Transverse colon (tissue), 4 donors: ENCODE results near the gene GPR37L1. TPM values are rescaled to one million over a fixed set of nuclear protein-coding genes. Genes with fewer than 3 reads are reported as not detected.
A peak's percentile ranks its signal among the peaks of the same experiment; 100 is the strongest.
"Not testable (repeated sequence)": the region's sequence is repeated elsewhere in the genome, so short reads cannot be mapped to it uniquely, and the experiment has no call there.

Experiments used
- DNase-seq: peaks from one replicate; pipeline ENCODE4 v3.0.0-alpha.2; 2019
- H3K27ac ChIP-seq, 4 donors: fragments of 200-600 bp; sonication (generic); 2 replicates each; pipeline ENCODE4 v1.5.1; 2016 to 2018; ENCODE audit warnings: inconsistent platforms in 4 of 4
- H3K27me3 ChIP-seq: fragments of 200-600 bp; sonication (generic); 2 replicates; pipeline ENCODE4 v1.5.1; 2017; ENCODE audit warnings: inconsistent platforms
- H3K36me3 ChIP-seq, 4 donors: fragments of 200-600 bp; sonication (generic); 2 replicates each; pipeline ENCODE4 v1.5.1; 2017 to 2019; ENCODE audit warnings: inconsistent platforms in 4 of 4
- H3K4me1 ChIP-seq, 4 donors: fragments of 200-600 bp; sonication (generic); 2 replicates each; pipeline ENCODE4 v1.5.1; 2017 to 2020; ENCODE audit warnings: inconsistent platforms in 4 of 4
- H3K4me3 ChIP-seq, 4 donors: fragments of 200-600 bp; sonication (generic); 1 replicate in 1 of 4; 2 replicates in 3 of 4; pipeline versions ENCODE4 v1.5.1 to v1.6.1; 2017 to 2019; ENCODE audit warnings: inconsistent platforms in 4 of 4
- H3K9me3 ChIP-seq, 2 donors: fragments of 200-600 bp; sonication (generic); 2 replicates each; pipeline ENCODE4 v1.5.1; 2017 to 2019; ENCODE audit warnings: inconsistent platforms in 2 of 2
- EP300 ChIP-seq: sonication (generic); formaldehyde crosslinking; IDR thresholded peaks from one replicate; pipeline ENCODE4 v1.6.1; 2017; ENCODE audit warnings: antibody characterized with exemption, low read depth
- POLR2A ChIP-seq: fragments of 450-650 bp; IDR thresholded peaks from one replicate; pipeline ENCODE4 v1.6.1; 2016; ENCODE audit warnings: antibody characterized with exemption, mild to moderate bottlenecking, moderate library complexity
- POLR2AphosphoS5 ChIP-seq, 3 donors: sonication (generic); formaldehyde crosslinking; IDR thresholded peaks; one replicate each; pipeline ENCODE4 v1.6.1; 2016; ENCODE audit warnings: antibody characterized with exemption in 3 of 3
- WGBS, 2 donors: methylation state at CpG; one replicate each; pipeline ENCODE4 v1.1.5; 2018; ENCODE audit warnings: low coverage in 1 of 2; 5-methylcytosine and 5-hydroxymethylcytosine counted together
- in situ Hi-C, 4 donors: fragments of 200-750 bp; cut with MboI; loops; one replicate each; pipeline versions ENCODE4 v1.15.0 to v1.15.1; 2017; ENCODE audit warnings: low sequenced_read_pairs in 3 of 4, low pct_ligation_motif_present in 1 of 4, low pct_unique_long_range_greater_than_20kb in 1 of 4
- intact Hi-C: fragments of 100-400 bp; cut with DNase I; formaldehyde crosslinking; loops from one replicate; pipeline ENCODE4 v1.15.1; 2023; ENCODE audit warnings: low total_unique reads
- total RNA-seq, 4 donors: library from RNA; depleted of rRNA; stranded (reverse); fragments of >200 nt; gene quantifications; one replicate each; pipeline ENCODE4 v1.1.0, GENCODE V29; 2016
- TF ChIP-seq, protein P1 (sequence below), 5 experiments: fragments of 200-600 bp in 3 of 5; fragments of 450-650 bp in 2 of 5; sonication (generic) in 3 of 5; IDR thresholded peaks; 1 replicate in 2 of 5; 2 replicates in 3 of 5; pipeline ENCODE4 v1.5.1; 2016 to 2017; ENCODE audit warnings: antibody characterized with exemption in 5 of 5, inconsistent platforms in 3 of 5, mild to moderate bottlenecking in 2 of 5, moderate library complexity in 1 of 5

Gene GPR37L1
- total RNA-seq, 4 donors from 2014 or later, result 0.55 to 0.95 TPM; not detected in 2

DNA sequence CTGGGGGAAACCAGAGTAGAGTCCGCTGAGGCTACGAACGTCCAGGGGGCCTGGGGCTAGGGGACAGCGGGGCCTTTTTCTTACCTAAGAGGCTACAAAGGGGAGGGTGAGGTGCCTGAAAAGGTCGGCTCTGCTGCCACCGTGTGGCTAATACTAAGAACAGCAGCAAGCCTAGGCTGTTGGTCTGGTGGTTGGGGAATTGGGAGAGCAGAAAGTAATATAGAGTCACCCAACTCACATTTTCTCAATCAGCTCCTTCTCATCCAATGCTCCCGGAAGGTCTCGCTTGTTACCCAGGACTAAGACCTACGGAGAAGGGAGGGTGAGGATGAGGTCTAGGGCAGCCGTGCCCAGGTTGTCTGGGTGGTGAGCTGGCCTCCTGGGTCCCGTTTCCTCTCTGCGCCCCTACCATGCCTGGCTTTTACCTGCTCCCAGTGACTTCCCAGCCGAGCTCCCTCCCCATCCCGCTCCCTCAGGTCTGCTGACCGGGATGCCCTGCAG is 12.6 kb downstream of the GPR37L1 start:
- H3K27me3 ChIP-seq, result no peaks in the 10 kb centered on the region
- TF ChIP-seq POLR2A (no peak), EP300 (no peak), POLR2AphosphoS5 (IDR thresholded peaks at IDR 0.05) (no peak)
- TF ChIP-seq, protein P1, sequence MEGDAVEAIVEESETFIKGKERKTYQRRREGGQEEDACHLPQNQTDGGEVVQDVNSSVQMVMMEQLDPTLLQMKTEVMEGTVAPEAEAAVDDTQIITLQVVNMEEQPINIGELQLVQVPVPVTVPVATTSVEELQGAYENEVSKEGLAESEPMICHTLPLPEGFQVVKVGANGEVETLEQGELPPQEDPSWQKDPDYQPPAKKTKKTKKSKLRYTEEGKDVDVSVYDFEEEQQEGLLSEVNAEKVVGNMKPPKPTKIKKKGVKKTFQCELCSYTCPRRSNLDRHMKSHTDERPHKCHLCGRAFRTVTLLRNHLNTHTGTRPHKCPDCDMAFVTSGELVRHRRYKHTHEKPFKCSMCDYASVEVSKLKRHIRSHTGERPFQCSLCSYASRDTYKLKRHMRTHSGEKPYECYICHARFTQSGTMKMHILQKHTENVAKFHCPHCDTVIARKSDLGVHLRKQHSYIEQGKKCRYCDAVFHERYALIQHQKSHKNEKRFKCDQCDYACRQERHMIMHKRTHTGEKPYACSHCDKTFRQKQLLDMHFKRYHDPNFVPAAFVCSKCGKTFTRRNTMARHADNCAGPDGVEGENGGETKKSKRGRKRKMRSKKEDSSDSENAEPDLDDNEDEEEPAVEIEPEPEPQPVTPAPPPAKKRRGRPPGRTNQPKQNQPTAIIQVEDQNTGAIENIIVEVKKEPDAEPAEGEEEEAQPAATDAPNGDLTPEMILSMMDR (IDR thresholded peaks at IDR 0.05), result peak; percentile 74 to 90 (median 83)
- WGBS, 2 donors, result 0 to 30% methylated on average over 1 to 15 of the region's 15 CpGs
- H3K9me3 ChIP-seq, result no peaks in the 10 kb centered on the region
- H3K4me3 ChIP-seq, result no peak overlapping the region
- peaks cover 0 to 24% (median 11%) of the 10 kb centered on the region in 4 donors for H3K36me3 ChIP-seq
- DNase-seq, result peak; percentile 55
- peaks cover 8 to 26% (median 12%) of the 10 kb centered on the region in 4 donors for H3K4me1 ChIP-seq
- intact Hi-C loops, result no loop called here
- in situ Hi-C loops, result loop anchor here in 3 of 4 donors (25.0 kb wide), 2 partner anchors 248 to 273 kb away; partner anchors contain the start of gene SHISA4 (in 2 of the 3)
- peak overlapping the region in 3 of 4 donors; percentile 12 to 51 (median 15) for H3K27ac ChIP-seq

DNA sequence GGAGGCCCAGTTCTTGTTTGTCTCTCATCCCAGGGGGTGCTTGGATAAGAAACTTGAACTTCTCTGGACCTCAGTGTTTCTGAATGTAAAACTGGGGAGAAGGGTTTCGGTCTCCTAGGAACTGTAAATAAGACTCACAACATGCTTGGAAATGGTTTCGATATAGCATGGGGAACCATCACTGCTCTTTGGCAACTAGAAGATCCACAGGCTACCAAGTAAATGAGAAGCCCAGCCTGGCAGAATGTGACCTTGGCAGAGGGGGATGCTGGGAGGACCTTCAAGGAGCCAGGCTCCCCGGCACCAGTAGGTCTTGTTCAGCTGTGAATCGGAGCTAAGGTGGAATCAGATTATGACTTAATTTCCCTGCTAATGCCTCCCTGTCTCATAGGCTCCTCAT is 18.1 kb downstream of the GPR37L1 start:
- intact Hi-C loops (no loop called here), in situ Hi-C loops (loop anchor here in 3 of 4 donors (25.0 kb wide), 2 partner anchors 254 to 279 kb away; partner anchors contain the start of gene SHISA4 (in 2 of the 3))
- Histone ChIP-seq H3K4me3 (no peak overlapping the region), H3K36me3 (peaks cover 0 to 4% (median 0%) of the 10 kb centered on the region in 4 donors), H3K27ac (no peak overlapping the region), H3K9me3 (no peaks in the 10 kb centered on the region), H3K27me3 (no peaks in the 10 kb centered on the region), H3K4me1 (peaks cover 11 to 34% (median 15%) of the 10 kb centered on the region in 4 donors)
- TF ChIP-seq, protein P1 (IDR thresholded peaks at IDR 0.05), result no peak
- no peak for TF ChIP-seq POLR2A
- TF ChIP-seq EP300, result no peak
- TF ChIP-seq POLR2AphosphoS5 (IDR thresholded peaks at IDR 0.05), result no peak
- 78% methylated on average over 4 of the region's 4 CpGs; no CpG with 5 or more reads in 1 of the 2 donors for WGBS, 2 donors
- no peak for DNase-seq

DNA sequence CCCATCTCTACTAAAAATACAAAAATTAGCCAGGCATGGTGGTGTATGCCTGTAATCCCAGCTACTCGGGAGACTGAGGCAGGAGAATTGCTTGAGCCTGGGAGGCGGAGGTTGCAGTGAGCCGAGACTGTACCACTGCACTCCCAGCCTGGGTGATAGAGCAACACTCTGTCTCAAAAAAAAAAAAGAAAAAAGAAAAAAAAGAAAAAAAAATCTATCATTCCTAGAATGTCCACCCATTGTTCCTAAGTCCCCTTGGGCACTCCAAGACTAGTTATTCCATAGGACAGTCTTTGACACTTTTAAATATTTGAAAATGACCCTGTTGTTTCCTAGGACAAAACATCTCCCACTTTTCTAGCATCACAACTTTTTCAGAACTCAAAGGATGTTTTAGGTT is 18.8 kb downstream of the GPR37L1 start:
- in situ Hi-C loops, result loop anchor here in 3 of 4 donors (25.0 kb wide), 2 partner anchors 254 to 279 kb away; partner anchors contain the start of gene SHISA4 (in 2 of the 3)
- H3K27me3 ChIP-seq, DNase-seq, H3K27ac ChIP-seq, intact Hi-C loops, H3K9me3 ChIP-seq, H3K36me3 ChIP-seq, H3K4me3 ChIP-seq: not testable (repeated sequence)
- whole genome bisulfite sequencing, 2 donors, result 80 to 89% methylated on average over 2 to 3 of the region's 3 CpGs
- peaks cover 11 to 34% (median 15%) of the 10 kb centered on the region in 4 donors for H3K4me1 ChIP-seq

DNA sequence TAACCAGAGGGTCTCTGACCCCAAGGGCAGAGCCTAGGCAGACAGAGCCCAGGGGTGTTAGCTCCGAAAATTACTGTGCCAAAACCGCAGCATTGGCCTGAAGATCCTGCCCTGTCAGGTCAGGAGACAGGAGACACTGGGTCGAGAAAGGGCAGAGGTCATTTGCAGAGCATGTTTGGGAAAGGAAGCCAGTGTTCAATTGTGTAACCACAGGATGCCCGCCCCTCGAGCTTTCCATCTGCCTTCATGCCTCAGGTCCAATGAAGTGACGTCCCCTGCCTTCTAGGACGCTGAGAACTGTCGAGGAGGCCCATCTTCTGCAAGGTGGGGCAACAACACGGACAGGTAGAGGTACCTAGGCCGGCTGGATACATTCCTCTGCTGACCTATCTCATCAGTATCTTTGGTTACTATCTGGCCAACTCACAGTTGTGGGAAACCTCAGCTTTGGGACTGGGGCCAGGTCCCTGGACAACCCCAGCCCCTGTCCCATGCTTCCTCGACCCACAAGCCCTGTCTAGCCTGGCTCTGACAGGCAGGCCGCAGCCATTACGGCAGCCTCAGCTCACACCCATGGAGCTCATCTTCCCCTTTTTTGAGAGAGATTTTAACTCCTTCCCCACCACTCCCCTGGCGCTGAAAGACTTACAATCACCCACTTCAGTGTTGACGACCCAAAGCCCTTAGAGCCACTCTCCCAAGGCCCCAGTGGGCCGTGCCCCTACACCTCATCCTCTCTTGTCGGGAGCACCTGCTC is 20.5 kb downstream of the GPR37L1 start:
- peak; percentile 34 for DNase-seq
- H3K4me1 ChIP-seq, result peaks cover 11 to 34% (median 15%) of the 10 kb centered on the region in 4 donors
- no peaks in the 10 kb centered on the region for H3K36me3 ChIP-seq
- H3K27ac ChIP-seq, result peak overlapping the region; percentile 90 to 95 (median 94)
- intact Hi-C loops (no loop called here), in situ Hi-C loops (loop anchor here in 3 of 4 donors (25.0 kb wide), 2 partner anchors 256 to 281 kb away; partner anchors contain the start of gene SHISA4 (in 2 of the 3))
- H3K4me3 ChIP-seq, result peak overlapping the region; percentile 65 to 96 (median 93)
- H3K27me3 ChIP-seq, result no peaks in the 10 kb centered on the region
- no peaks in the 10 kb centered on the region for H3K9me3 ChIP-seq
- 11 to 14% methylated on average over 10 to 16 of the region's 17 CpGs for WGBS, 2 donors
- TF ChIP-seq, protein P1 (IDR thresholded peaks at IDR 0.05), result no peak
- TF ChIP-seq POLR2A (no peak), EP300 (no peak), POLR2AphosphoS5 (IDR thresholded peaks at IDR 0.05) (no peak)
